Measurements from ENCODE around the gene ADAMTS14.
"Not testable (repeated sequence)": the region's sequence is repeated elsewhere in the genome, so short reads cannot be mapped to it uniquely, and the experiment has no call there.

ADAMTS14 gene

GRCh38 chr10:70662362-70663220 is 9.7 kb upstream of the ADAMTS14 start:
- no peak overlapping the region for H3K27ac ChIP-seq
- TF ChIP-seq CTCF (IDR thresholded peaks at IDR 0.05) (no peak), ZFX (IDR thresholded peaks at IDR 0.05; ENCODE audit: borderline replicate concordance) (no peak)

- not testable (repeated sequence) for H3K27ac ChIP-seq
These were observed 8.6 kb upstream of the ADAMTS14 start for GRCh38 chr10:70663458-70664409.

GRCh38 chr10:70664702-70665195 is 7.6 kb upstream of the ADAMTS14 start:
- H3K27ac ChIP-seq = no peak overlapping the region

GRCh38 chr10:70666960-70667798 is 5.1 kb upstream of the ADAMTS14 start:
- TF ChIP-seq ZFX (IDR thresholded peaks at IDR 0.05; ENCODE audit: borderline replicate concordance) (no peak), CTCF (IDR thresholded peaks at IDR 0.05) (no peak)
- no peak overlapping the region for H3K27ac ChIP-seq

More at GRCh38 chr10:70664702-70665195, 7.6 kb upstream of the ADAMTS14 start:
- TF ChIP-seq CTCF (IDR thresholded peaks at IDR 0.05) (no peak), ZFX (IDR thresholded peaks at IDR 0.05; ENCODE audit: borderline replicate concordance) (no peak)

GRCh38 chr10:70667818-70668217 is 4.5 kb upstream of the ADAMTS14 start:
- H3K27ac ChIP-seq = not testable (repeated sequence)

GRCh38 chr10:70668454-70668970 is 3.8 kb upstream of the ADAMTS14 start:
- TF ChIP-seq ZFX (IDR thresholded peaks at IDR 0.05; ENCODE audit: borderline replicate concordance) (no peak), CTCF (IDR thresholded peaks at IDR 0.05) (no peak)
- no peak overlapping the region for H3K27ac ChIP-seq

GRCh38 chr10:70669015-70669414 is 3.3 kb upstream of the ADAMTS14 start:
- TF ChIP-seq ZFX (IDR thresholded peaks at IDR 0.05; ENCODE audit: borderline replicate concordance) = no peak
- H3K27ac ChIP-seq = no peak overlapping the region

GRCh38 chr10:70669732-70670317 is 2.5 kb upstream of the ADAMTS14 start:
- TF ChIP-seq CTCF (IDR thresholded peaks at IDR 0.05) (no peak), ZFX (IDR thresholded peaks at IDR 0.05; ENCODE audit: borderline replicate concordance) (no peak)
- no peak overlapping the region for H3K27ac ChIP-seq

All from 22Rv1 (cell line).